H9 (cell line): ENCODE data around the gene SLC37A4. TPM values are rescaled to one million over a fixed set of nuclear protein-coding genes. Genes with fewer than 3 reads are reported as not detected.

Experiments used
- DNase-seq: peaks from one replicate; pipeline ENCODE4 v3.0.0-alpha.2; 2017
- H2AFZ ChIP-seq: one replicate; pipeline ENCODE4 v1.6.1; 2013; ENCODE audit warnings: mild to moderate bottlenecking, low read length, control low read depth, moderate library complexity
- H2AK5ac ChIP-seq: 2 replicates; pipeline ENCODE4 v1.6.1; 2013; ENCODE audit warnings: low read length, control low read depth, mixed read lengths; ENCODE audit not compliant: insufficient read length
- H2BK120ac ChIP-seq: one replicate; pipeline ENCODE4 v1.6.1; 2013; ENCODE audit warnings: low read depth, mild to moderate bottlenecking, low read length, control low read depth, inconsistent platforms; ENCODE audit not compliant: poor library complexity, severe bottlenecking
- H2BK12ac ChIP-seq: 2 replicates; pipeline ENCODE4 v1.6.1; 2013; ENCODE audit warnings: low read length, control low read depth, mixed read lengths, low read depth; ENCODE audit not compliant: insufficient read length
- H2BK15ac ChIP-seq: 2 replicates; pipeline ENCODE4 v1.6.1; 2013; ENCODE audit warnings: low read depth, low read length, control low read depth
- H2BK20ac ChIP-seq: one replicate; pipeline ENCODE4 v1.6.1; 2013; ENCODE audit warnings: low read depth, mild to moderate bottlenecking, low read length, control low read depth, inconsistent platforms; ENCODE audit not compliant: poor library complexity, severe bottlenecking
- H2BK5ac ChIP-seq: 2 replicates; pipeline ENCODE4 v1.6.1; 2013; ENCODE audit warnings: low read length, control low read depth, mixed read lengths; ENCODE audit not compliant: insufficient read length
- H3K14ac ChIP-seq: 2 replicates; pipeline ENCODE4 v1.6.1; 2013; ENCODE audit warnings: low read length, control low read depth; ENCODE audit not compliant: insufficient read depth
- H3K18ac ChIP-seq: 2 replicates; pipeline ENCODE4 v1.6.1; 2013; ENCODE audit warnings: low read depth, mild to moderate bottlenecking, mixed read lengths, low read length, control low read depth; ENCODE audit not compliant: insufficient read length
- H3K23ac ChIP-seq: 2 replicates; pipeline ENCODE4 v1.6.1; 2013; ENCODE audit warnings: low read length, control low read depth, mixed read lengths, low read depth; ENCODE audit not compliant: insufficient read length
- H3K23me2 ChIP-seq: 2 replicates; pipeline ENCODE4 v1.6.1; 2013; ENCODE audit warnings: low read depth, mild to moderate bottlenecking, mixed read lengths, low read length, control low read depth; ENCODE audit not compliant: insufficient read length, poor library complexity, severe bottlenecking
- H3K27ac ChIP-seq: 2 replicates; pipeline ENCODE4 v1.5.1; 2013; ENCODE audit warnings: low read length, control low read depth, mixed read lengths, low read depth; ENCODE audit not compliant: insufficient read length
- H3K27me3 ChIP-seq: 2 replicates; pipeline ENCODE4 v1.6.1; 2013; ENCODE audit warnings: low read length, control low read depth, inconsistent platforms; ENCODE audit not compliant: insufficient read depth
- H3K4ac ChIP-seq: 2 replicates; pipeline ENCODE4 v1.6.1; 2013; ENCODE audit warnings: low read depth, mild to moderate bottlenecking, control low read depth, inconsistent platforms, low read length, moderate library complexity
- H3K4me1 ChIP-seq: 2 replicates; pipeline ENCODE4 v1.6.1; 2013; ENCODE audit warnings: low read length, control low read depth, inconsistent platforms; ENCODE audit not compliant: insufficient read depth
- H3K4me2 ChIP-seq: 2 replicates; pipeline ENCODE4 v1.6.1; 2013; ENCODE audit warnings: low read length, control low read depth, mixed read lengths; ENCODE audit not compliant: insufficient read length, insufficient read depth
- H3K56ac ChIP-seq: 2 replicates; pipeline ENCODE4 v1.6.1; 2013; ENCODE audit warnings: low read depth, mild to moderate bottlenecking, mixed read lengths, low read length, control low read depth; ENCODE audit not compliant: insufficient read length
- H3K79me1 ChIP-seq: 2 replicates; pipeline ENCODE4 v1.6.1; 2013; ENCODE audit warnings: low read depth, mild to moderate bottlenecking, moderate library complexity, low read length, control low read depth, inconsistent platforms; ENCODE audit not compliant: insufficient read depth, poor library complexity, severe bottlenecking
- H3K79me2 ChIP-seq: 2 replicates; pipeline ENCODE4 v1.6.1; 2013; ENCODE audit warnings: low read length, control low read depth, inconsistent platforms; ENCODE audit not compliant: insufficient read depth
- H3K9ac ChIP-seq: 2 replicates; pipeline ENCODE4 v1.6.1; 2013; ENCODE audit warnings: low read length, control low read depth, mixed read lengths; ENCODE audit not compliant: insufficient read length; ENCODE audit errors: extremely low read depth
- H3K9me3 ChIP-seq: one replicate; pipeline ENCODE4 v1.6.1; 2013; ENCODE audit warnings: low read depth, low read length, inconsistent platforms; ENCODE audit not compliant: control insufficient read depth
- H3T11ph ChIP-seq: one replicate; pipeline ENCODE4 v1.6.1; 2013; ENCODE audit warnings: mild to moderate bottlenecking, low read length, control low read depth, inconsistent platforms
- H4K20me1 ChIP-seq: one replicate; pipeline ENCODE4 v1.6.1; 2013; ENCODE audit not compliant: control insufficient read depth, insufficient read length, insufficient read depth
- H4K5ac ChIP-seq: 2 replicates; pipeline ENCODE4 v1.6.1; 2013; ENCODE audit warnings: low read depth, mild to moderate bottlenecking, mixed read lengths, low read length, control low read depth; ENCODE audit not compliant: insufficient read length
- H4K8ac ChIP-seq: replicated peaks from 2 replicates; pipeline ENCODE4 v1.6.1; 2013; ENCODE audit warnings: low read length, control low read depth, mixed read lengths, low read depth; ENCODE audit not compliant: insufficient read length
- H4K91ac ChIP-seq: 2 replicates; pipeline ENCODE4 v1.6.1; 2013; ENCODE audit warnings: low read depth, mild to moderate bottlenecking, moderate library complexity, mixed read lengths, low read length, control low read depth; ENCODE audit not compliant: insufficient read length
- H3K27ac Mint-ChIP-seq, 3 experiments: 2 replicates in 2 of 3; 3 replicates in 1 of 3; pipeline ENCODE4 v1.8.0; 2020 to 2021; ENCODE audit warnings: mixed read lengths in 3 of 3, mild to moderate bottlenecking in 1 of 3, moderate library complexity in 1 of 3
- H3K27me3 Mint-ChIP-seq: 2 replicates; pipeline ENCODE4 v1.8.0; 2021; ENCODE audit warnings: low read depth, mild to moderate bottlenecking, moderate library complexity, mixed read lengths
- H3K36me3 Mint-ChIP-seq, 3 experiments: 2 replicates in 2 of 3; 3 replicates in 1 of 3; pipeline ENCODE4 v1.8.0; 2020 to 2021; ENCODE audit warnings: low read depth in 3 of 3, mixed read lengths in 3 of 3; ENCODE audit not compliant: insufficient read depth in 1 of 3
- H3K4me1 Mint-ChIP-seq, 2 experiments: 2 replicates each; pipeline ENCODE4 v1.8.0; 2020; ENCODE audit warnings: mixed read lengths in 2 of 2
- H3K4me3 Mint-ChIP-seq, 2 experiments: 2 replicates in 1 of 2; 3 replicates in 1 of 2; pipeline ENCODE4 v1.8.0; 2020 to 2021; ENCODE audit warnings: mild to moderate bottlenecking in 2 of 2, mixed read lengths in 2 of 2, moderate library complexity in 1 of 2
- H3K9me3 Mint-ChIP-seq, 2 experiments: 2 replicates in 1 of 2; 3 replicates in 1 of 2; pipeline ENCODE4 v1.8.0; 2020; ENCODE audit warnings: mild to moderate bottlenecking in 2 of 2, mixed read lengths in 2 of 2, moderate library complexity in 1 of 2
- CTCF ChIP-seq: fragments of 200-600 bp; sonication (generic); conservative IDR thresholded peaks from 3 replicates; pipeline ENCODE4 v1.8.0; 2021; ENCODE audit warnings: antibody characterized with exemption, mild to moderate bottlenecking
- WGBS: extraction: QIAGEN DNeasy Blood & Tissue Kit; methylation state at CpG from one replicate; pipeline ENCODE4 v1.1.7; 2013; ENCODE audit warnings: missing lambda C conversion rate, low lambda C conversion rate, mixed read lengths; ENCODE audit not compliant: insufficient read length; ENCODE audit errors: extremely low coverage; 5-methylcytosine and 5-hydroxymethylcytosine counted together
- total RNA-seq: library from RNA; stranded (reverse); gene quantifications from 2 replicates; pipeline ENCODE4 v1.2.1, GENCODE V29; 2021

Gene SLC37A4
- total RNA-seq, 1 experiment from 2014 or later, result 41.0 TPM

DNA sequence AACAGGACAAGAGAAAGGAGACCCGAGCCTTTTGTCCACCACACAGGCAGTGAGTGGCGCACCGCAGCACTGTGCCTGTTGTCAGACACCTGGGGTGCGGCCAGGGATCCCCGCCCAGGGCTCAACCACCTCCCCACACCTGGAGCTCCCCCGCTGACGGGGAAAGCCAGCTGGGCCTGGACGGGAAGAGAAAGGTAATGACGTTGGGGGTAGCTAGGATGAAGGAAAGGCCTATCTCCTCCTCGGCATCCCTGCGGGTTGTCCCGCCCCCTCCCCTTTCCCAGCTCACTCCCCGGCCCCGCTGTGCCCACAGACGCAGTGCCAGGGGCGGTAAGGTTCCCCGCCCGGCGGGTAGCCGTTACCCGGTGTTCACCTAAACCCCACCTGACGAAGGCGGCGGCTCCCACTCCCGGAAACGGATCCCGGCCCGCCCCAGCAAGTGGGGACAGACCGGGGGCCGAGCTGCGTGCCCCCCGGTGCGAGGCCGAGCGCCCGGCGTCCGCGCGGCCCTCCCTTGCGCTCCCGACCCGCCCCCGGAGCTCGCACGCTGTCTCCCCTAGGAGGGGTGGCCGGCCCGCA, 25.8 kb upstream of the SLC37A4 start:
- Histone ChIP-seq H2BK15ac (no peak overlapping the region), H3K9me3 (no peaks in the 10 kb centered on the region), H3K56ac (no peak overlapping the region), H3K79me1 (peaks cover 13% of the 10 kb centered on the region), H2BK5ac (no peak overlapping the region), H3K9ac (peak overlapping the region; percentile 86), H3K23ac (no peak overlapping the region), H2AK5ac (no peak overlapping the region), H3K27me3 (0 out of 2 replicates have a peak, but pooled peaks cover 3% of the 10 kb centered on the region), H2AFZ (no peak overlapping the region), H3K4me2 (peak overlapping the region; percentile 74), H2BK120ac (no peak overlapping the region), H4K91ac (no peak overlapping the region), H3K4ac (no peak overlapping the region), H3T11ph (no peak overlapping the region), H3K18ac (peak overlapping the region; percentile 92), H3K79me2 (peaks cover 10% of the 10 kb centered on the region), H3K27ac (no peak overlapping the region), H3K14ac (peak overlapping the region; percentile 87), H2BK12ac (no peak overlapping the region), H3K4me1 (no peaks in the 10 kb centered on the region; the same call in 1 of the 2 replicates), H4K20me1 (no peaks in the 10 kb centered on the region), H4K8ac (no peak overlapping the region), H4K5ac (no peak overlapping the region), H2BK20ac (no peak overlapping the region), H3K23me2 (peaks cover 6% of the 10 kb centered on the region)
- peak; percentile 60 for DNase-seq
- Mint-ChIP-seq H3K4me3 (peak overlapping the region; percentile 95 to 99), H3K27me3 (no peaks in the 10 kb centered on the region), H3K4me1 (peaks cover 13 to 22% of the 10 kb centered on the region in 2 experiments), H3K36me3 (peaks cover 49 to 51% (median 50%) of the 10 kb centered on the region in 3 experiments), H3K27ac (peak overlapping the region; percentile 96 to 99 (median 98); a peak in 6 of 7 replicates), H3K9me3 (peaks cover 0 to 2% of the 10 kb centered on the region in 2 experiments; a peak in 3 of 5 replicates)
- no peak for TF ChIP-seq CTCF
- no CpG with 5 or more reads among the region's 48 CpGs for WGBS
